HG03342 (cell line): ENCODE data around the gene KRTAP6-3.

Source experiments
- ATAC-seq: cut with Tn5 transposase; IDR thresholded peaks from one replicate; pipeline ENCODE4 v1.9.1; 2021; ENCODE audit warnings: mild to moderate bottlenecking, moderate library complexity; ENCODE audit not compliant: unreplicated experiment

Gene KRTAP6-3, protein sequence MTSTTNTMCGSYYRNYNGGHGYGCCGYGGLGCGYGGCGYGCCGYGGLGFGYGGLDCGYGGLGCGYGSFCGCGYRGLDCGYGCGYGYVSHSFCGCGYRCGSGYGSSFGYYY

DNA sequence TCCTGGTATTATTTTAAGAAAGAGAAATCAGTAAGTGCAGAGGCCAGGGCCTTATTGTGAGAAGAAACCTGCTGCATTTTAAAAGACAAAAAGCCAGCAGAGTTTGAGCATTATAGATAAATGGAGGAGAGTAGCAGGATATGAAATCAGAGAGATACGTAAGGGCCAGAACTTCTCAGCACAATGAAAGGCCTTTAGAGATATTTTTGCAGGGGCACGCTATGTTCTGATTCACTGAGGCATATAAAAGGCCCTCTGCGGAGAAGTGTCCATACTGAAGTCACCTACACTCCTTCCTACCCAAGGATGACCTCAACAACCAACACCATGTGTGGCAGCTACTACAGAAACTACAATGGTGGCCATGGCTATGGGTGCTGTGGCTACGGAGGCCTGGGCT is at the start of gene KRTAP6-3:
KRTAP6-3 (plus strand) TSS at position 301 of the 400 bp plus-strand sequence; CDS start at position 307, 6 bp downstream.
- no peak for ATAC-seq

DNA sequence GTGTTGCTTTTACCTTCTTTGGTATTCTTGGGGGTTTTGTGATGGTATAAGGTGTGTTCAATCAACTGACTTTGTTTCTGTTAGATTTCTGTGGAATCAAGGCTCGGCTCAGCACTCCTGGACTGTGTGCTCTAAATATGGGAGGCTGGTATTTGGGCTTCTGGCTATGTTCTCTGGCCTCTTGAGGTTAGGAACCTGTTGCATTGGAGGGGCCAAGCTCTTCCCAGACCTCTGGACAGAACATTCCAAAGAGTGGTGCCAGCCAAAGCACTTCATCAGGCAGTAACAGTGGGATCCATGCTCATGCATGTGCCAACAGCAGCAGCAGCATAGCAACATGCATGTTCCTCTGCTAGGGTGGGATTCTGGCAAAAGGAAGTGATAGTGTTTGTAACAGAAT is 39.5 kb upstream of the KRTAP6-3 start:
- no peak for ATAC-seq

DNA sequence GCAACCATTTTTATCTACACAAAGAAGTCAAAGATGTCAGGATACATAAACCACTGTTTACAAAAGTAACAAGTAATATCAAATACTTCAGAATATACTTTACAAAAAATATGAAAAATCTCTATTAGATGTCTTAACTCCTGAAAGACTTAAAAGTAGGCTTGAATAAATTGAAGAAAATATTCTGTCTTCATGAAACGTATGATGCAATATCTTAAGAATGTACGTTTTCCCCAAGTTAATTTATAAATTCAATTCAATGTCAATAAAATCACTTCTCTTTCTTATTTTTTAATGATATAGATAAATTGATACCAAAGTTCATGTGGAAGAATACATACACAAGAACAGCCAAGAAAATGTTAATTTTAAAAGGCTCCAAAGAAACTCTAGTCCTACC is 37.1 kb upstream of the KRTAP6-3 start:
- ATAC-seq, result no peak

DNA sequence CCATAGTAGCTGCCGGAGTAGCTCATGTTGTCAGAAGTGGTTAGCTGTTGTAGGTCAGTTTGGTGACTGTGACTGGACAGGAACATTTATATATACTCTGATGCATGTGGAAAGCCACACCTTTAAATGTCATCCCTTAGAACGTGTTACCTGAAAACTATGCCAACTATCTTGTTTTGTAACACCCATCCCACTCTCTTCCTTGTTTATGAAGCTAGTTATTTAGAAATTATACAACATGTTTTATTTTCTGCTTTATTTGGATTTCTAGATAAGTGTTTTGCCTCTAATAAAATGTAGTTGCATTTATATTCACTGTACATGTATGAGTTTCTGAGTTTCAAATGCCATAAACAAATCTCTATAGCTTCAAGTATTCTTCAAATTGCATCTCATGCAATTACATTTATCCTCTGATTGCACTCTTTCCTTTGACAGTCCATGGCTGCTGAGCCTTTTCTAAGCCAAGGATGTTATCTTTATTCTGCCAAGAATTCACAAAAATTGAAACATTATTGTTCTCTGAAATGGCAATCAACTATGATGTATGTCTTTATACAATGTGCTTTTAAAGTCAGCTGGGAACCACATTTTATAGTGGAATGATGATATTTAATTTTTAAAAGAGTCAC is 30.9 kb upstream of the KRTAP6-3 start, which contains the start of gene KRTAP19-7:
KRTAP19-7 (minus strand) TSS at position 51 of the 632 bp plus-strand sequence; CDS start at position 26, 25 bp downstream.
- ATAC-seq, result no peak

DNA sequence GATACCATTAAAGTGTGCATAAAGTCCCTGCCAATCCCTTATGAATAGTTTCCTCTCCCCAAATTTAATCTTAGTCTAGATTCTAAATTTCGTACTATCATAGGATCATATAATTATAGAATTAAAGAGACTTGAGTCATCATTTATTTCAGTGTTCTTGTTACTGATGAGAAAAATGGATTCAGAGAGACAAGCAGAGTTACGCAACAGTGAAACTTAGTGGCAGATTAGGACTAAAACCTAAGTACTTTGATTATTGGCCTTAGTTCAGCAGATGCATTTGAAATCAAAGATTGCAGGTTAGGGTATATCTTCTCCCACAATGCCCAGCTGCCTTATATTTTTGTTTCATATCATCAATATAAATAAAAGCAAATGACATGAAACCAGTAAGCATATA is 30.3 kb upstream of the KRTAP6-3 start:
- ATAC-seq, result no peak

DNA sequence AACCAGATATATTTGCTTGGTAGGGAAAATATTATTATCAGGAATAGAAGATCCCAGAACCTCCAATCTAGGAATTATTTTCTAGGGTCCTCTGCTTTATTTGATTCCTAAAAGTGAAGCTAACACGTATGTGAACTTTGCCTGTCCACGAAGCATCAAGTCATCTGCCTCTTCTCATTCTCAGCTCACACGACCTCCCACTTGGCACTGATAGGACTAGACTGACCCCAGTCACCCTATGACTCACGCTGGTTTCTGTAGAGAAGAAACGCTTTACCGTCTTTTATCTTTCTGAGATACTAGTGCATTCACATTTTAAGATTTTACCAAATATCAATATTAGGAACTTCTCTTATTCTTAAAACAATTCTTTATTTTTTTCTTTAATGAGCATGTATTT is 29.2 kb upstream of the KRTAP6-3 start:
- ATAC-seq, result no peak

DNA sequence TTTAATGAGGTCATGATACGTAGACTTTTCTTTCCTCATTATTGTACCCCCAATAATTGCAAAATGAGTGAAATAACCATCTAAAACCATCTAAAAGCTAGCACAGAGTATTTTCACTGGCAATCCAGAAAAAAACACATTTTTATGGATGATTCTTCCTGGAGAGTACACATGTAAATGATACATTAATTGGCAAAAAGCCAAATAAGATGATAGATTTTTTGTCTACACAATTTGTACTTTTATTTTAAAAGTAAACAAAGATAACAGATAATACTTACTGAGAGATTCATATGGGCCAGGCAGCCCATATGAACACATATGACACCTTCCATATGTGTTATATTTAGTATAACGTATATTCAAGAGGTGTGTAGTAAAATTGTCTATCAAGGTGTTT is 28.6 kb upstream of the KRTAP6-3 start:
- no peak for ATAC-seq

DNA sequence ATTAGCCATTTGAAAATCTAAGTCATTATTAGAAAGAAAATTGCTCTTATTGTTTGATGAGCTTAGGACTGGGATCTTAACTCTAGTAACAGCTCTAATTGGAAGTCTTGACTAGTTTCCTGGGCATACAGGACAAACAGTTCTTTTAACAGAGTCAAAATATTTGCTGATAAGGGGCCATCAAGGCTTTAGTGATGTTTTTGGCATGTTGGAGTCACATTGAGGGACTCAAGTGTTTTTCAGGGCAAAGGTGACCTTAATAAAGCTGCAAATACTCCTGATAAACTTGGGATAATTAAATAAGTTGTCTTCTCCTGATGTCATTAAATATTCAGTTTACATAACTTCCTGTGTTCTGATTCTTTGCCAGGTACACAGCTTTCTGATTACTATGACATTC is 24.6 kb upstream of the KRTAP6-3 start:
- no peak for ATAC-seq

DNA sequence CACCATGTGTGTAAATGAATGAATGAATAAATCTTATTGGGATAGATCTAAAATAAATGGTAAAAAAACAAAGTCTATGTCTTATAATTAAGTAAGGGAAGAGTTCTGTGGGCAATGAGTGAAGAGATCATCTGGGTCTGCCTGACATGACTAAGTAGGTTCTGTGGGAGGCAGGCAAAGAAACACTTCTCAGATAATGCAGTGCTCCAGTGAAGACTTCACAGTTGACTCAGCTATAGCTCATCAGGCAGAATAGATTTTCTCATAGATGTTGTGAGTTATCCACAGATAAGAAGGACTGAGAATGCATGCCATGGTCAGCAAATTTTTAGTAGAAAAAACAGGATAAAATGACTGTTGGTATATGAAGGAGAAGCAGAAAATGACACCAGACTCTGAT is 14.5 kb upstream of the KRTAP6-3 start:
- no peak for ATAC-seq

DNA sequence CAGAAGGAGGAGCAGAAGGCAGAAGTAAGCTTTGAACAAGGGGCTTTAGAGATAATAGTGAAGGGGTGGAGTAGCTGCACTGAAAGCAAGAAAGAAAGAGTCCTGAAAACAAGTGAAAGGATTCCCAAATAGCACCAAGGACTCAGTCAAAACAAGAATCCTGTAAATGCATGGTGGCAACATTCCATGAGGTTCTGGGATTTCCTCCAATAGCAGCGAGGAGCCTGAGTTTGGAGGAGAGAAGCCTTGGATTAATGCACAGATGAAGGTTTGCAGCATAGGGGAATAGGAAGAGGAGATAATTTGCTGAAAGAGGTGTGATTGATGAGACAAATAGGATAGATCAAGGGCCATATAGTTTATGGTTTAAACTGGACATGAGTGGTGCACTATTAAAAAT is 12.9 kb upstream of the KRTAP6-3 start:
- no peak for ATAC-seq

DNA sequence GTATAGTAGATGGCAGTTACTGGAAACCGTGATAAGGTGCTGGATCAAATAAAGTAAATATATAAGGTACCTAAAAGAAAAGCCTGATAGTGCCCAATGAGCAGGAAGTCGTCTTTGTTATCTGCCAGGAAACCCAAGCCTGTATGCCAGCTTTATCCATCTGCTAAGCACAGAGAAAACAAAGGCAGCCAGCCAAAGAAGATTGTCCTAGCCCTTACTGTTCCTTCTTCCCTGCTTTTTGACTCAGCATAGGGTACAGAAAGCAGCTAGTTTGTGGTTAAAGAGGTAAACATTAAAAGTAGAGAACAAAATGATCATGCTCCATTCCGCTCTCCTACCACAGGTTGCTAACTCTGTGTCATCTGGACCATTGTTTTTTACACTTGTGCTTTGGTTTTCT is 12.1 kb upstream of the KRTAP6-3 start:
- ATAC-seq, result no peak

DNA sequence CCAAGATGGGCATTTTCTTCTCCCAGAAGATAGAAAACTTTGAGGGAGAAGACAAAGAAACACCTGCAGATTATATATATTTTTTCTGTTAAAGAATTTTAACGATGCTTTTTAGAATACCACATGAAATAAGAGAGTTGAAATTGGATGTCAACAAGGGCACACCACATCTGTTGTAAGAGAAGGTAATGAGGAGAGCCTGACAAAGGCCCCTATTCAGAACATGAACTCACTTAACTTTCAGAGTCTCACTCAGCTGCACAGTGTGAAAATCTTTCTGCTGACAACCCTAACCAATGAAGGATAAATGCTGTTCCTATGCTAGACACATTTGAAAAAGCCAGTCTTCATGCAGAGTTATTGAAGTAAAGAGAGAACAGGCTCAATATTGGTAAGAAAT is 9.4 kb upstream of the KRTAP6-3 start:
- no peak for ATAC-seq

DNA sequence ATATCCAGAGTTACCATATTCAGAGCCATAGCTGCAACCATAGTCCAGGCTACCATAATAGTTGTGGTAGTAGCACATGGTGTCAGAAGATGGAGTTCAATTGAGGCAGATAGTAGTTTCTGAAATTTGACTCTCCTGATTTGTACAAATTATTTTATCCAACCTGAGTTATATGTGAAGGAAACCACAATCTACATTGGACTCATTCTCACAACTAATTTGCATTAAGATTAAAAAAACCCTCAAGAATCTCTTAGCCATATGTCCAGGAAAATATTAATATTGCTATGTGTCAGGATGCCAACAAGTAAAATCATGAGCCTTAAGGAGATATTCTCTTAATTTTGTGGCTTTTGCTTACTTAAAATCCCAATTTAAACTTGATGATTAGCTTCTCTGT is 1.9 kb upstream of the KRTAP6-3 start, which contains the start of gene KRTAP22-2:
KRTAP22-2 (minus strand) TSS at position 101 of the 400 bp plus-strand sequence.
- ATAC-seq, result no peak

DNA sequence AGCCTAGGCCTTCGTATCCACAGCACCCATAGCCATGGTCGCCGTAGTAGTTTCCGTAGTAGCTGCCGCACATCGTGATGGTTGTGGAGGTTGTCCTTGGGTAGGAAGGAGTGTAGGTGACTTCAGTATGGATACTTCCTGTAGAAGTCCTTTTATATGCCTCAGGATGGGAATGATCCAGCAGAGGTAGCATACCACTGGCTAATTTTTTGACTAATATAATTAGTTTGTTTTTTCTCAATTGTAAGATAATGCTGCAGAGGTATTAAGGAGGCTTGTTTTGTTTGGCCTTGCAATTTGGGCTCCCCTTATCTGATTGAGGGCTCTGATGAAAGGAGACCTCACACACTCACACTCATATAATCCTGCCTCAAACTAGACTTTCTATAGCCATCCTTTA is 6.6 kb downstream of the KRTAP6-3 start, which contains the start of gene KRTAP6-2:
KRTAP6-2 (minus strand) TSS at position 101 of the 400 bp plus-strand sequence; CDS start at position 73, 28 bp downstream.
- ATAC-seq, result no peak

DNA sequence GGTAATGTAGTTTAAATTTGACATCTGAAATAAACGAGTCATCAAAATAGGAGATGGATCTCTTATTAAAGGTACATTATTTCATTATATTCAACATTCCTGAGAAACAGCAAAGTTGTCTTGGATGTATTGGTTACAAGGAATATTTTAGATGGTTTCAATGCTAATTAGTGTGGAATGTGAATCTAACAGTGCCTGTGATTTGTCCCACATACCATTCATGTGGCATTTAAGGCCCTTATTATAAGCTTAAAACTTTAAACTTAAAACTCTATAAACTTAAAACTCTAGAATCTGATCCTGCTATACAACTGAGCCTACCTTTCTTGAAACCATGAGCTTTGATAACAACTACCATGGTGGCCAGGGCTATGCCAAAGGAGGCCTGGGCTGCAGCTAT is 8.5 kb downstream of the KRTAP6-3 start, which contains the start of gene KRTAP22-1:
KRTAP22-1 (plus strand) TSS at position 301 of the 400 bp plus-strand sequence.
- no peak for ATAC-seq

DNA sequence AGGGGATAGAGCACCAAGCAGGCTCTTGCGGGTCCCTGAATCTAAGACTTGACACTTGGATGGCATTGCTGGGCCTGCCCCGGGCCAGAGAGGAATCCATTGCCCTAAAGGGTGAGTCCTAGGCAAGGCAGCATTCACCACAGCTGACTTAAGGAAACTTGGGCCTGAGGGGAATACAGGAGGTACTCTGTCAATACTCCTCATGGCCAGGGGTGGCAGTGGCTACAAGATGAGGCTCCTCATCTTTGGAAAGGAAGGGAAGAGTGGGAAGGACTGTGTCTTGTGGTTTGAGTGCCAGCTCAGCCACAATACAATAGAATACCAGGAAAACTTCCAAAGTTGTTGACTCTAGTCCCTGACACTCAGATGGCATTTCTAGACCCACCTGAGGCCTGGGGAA is 13.7 kb downstream of the KRTAP6-3 start:
- no peak for ATAC-seq

DNA sequence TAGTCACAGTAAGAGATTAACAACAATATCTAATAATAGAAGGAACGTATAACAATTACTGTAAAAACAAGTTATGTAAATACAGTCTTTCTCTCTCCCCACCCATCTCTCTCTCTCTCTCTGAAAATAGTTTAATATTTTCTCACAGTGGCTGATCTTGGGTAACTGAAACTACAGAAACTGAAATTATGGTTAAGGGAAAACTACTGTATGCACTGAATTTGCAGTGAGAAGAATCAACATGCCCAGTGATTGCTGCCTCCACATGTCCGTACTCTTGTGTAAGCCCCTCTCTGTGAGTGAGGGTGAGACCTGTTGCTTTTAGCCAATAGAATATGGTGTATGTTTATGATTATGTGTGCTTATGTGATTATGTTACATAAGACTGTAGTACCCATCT is 19.9 kb downstream of the KRTAP6-3 start:
- no peak for ATAC-seq

DNA sequence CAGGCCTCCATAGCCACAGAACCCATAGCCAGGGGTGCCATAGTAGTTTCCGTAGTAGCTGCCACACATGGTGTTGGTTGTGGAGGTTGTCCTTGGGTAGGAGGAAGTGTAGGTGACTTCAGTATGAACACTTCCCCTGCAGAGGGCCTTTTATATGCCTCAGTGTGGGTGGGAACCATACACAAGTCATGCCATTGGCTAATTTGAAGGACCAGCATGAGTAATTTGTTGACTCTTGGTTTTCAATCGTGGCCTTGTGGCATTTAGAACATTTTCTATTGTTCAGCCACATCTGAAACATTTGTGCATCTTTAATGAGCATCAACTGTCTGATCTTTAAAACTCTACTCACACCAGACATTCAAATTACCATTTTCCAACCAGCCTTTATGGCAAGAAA is 21.6 kb downstream of the KRTAP6-3 start, which contains the start of gene KRTAP6-1:
KRTAP6-1 (minus strand) TSS at position 95 of the 400 bp plus-strand sequence; CDS start at position 69, 26 bp downstream.
- ATAC-seq, result no peak

DNA sequence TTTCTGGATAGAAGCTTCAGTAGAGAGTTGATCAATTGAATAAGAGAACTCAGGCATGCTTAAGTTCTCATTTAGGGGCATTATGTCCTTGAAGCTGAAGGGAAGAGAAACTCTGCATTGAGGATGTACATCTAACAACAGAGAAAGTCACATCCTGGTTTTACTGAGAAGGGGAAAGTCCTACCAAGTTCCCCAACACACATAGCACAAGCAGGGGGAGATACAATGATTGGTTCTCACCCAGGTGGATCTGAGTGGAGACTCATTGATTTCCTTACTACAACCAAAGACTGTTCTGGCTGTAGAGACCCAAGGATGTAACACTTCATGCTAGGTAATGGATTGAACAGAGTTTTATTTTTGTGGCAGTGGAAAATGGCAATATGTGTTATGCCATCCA is 23.0 kb downstream of the KRTAP6-3 start:
- no peak for ATAC-seq

DNA sequence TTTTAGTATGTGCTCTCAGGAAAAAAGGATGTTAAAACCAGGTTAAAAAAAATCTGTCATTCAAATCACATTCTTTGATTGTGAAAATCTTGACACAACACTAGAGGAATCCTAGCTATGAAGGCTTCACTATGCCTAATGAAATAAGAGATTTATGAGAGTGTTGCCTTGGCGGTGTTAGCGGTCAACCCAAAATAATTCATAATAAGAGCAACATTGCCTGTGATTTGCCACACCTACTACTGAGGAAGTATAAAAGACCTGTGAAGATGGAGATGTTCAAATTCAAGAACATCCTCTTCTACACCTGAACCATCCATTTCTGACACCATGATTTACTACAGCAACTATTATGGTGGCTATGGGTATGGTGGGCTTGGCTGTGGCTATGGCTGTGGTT is 23.9 kb downstream of the KRTAP6-3 start, which contains the start of gene KRTAP20-1:
KRTAP20-1 (plus strand) TSS at position 301 of the 400 bp plus-strand sequence; CDS start at position 331, 30 bp downstream.
- no peak for ATAC-seq

DNA sequence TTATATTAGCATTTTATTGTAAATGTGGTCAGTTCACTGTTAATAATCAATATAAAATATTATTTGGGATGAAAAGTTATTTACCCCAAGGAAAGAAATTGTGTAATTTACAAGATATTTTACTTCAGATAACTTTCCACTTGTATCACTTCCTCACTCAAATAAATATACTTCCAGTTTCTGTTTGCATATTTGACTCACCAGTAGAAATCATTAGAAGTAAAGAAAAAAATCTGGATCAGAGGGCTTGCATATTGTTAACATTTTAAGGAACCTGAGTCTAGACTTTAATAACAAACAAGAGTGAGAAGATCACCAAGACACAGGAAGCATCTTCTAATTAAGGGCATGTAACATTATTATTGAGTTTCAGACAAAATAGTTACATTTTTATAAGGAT is 27.8 kb downstream of the KRTAP6-3 start:
- no peak for ATAC-seq

DNA sequence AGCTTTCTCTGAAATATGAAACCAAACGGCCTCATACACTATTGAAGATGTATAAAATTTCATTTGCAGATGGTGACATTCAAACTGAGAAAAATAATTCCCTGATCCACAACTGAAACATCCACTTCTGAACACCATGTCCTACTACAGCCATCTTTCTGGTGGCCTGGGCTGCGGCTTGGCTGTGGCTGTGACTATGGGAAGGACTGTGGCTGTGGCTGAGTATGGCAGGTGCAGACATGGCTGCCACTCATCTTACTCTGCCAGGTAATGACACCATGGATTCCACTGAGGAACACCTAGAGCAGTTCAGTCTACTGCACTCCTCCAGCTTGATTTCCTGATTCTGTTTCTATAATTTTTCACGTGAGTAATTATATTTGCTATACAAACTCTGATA is 28.3 kb downstream of the KRTAP6-3 start, which contains the start of gene KRTAP20-4:
KRTAP20-4 (plus strand) TSS at position 106 of the 400 bp plus-strand sequence.
- ATAC-seq, result no peak
